OCI-LY1 (cell line): Measurements from ENCODE around the gene KPNA3.

ENCODE experiments used
- H2AFZ ChIP-seq: fragments of 200-600 bp; sonication (generic), shearing (Covaris generic); 2 replicates; pipeline ENCODE4 v1.6.0; 2014; ENCODE audit warnings: antibody characterized with exemption, mild to moderate bottlenecking, low read length
- H3F3A ChIP-seq: fragments of 200-600 bp; sonication (generic), shearing (Covaris generic); 2 replicates; pipeline ENCODE4 v1.6.0; 2014; ENCODE audit warnings: mild to moderate bottlenecking, antibody characterized with exemption, low read length, moderate library complexity; ENCODE audit not compliant: insufficient read depth
- H3K27ac ChIP-seq: fragments of 200-600 bp; sonication (generic); 2 replicates; pipeline ENCODE4 v1.5.1; 2014; ENCODE audit warnings: low read length, mixed run types, mild to moderate bottlenecking, low read depth; ENCODE audit not compliant: poor library complexity, severe bottlenecking
- H3K27me3 ChIP-seq: fragments of 200-600 bp; sonication (generic); 2 replicates; pipeline ENCODE4 v1.6.0; 2014; ENCODE audit warnings: antibody characterized with exemption, mild to moderate bottlenecking, low read length, moderate library complexity; ENCODE audit not compliant: insufficient read depth
- H3K36me3 ChIP-seq: fragments of 200-600 bp; sonication (generic); 2 replicates; pipeline ENCODE4 v1.6.1; 2014; ENCODE audit warnings: mild to moderate bottlenecking, antibody characterized with exemption, low read length, moderate library complexity, mixed read lengths; ENCODE audit not compliant: insufficient read depth
- H3K4me1 ChIP-seq: fragments of 200-600 bp; sonication (generic); 2 replicates; pipeline ENCODE4 v1.5.1; 2014; ENCODE audit warnings: mild to moderate bottlenecking, low read length, moderate library complexity; ENCODE audit not compliant: insufficient read depth, severe bottlenecking
- H3K4me2 ChIP-seq: fragments of 200-600 bp; sonication (generic), shearing (Covaris generic); 2 replicates; pipeline ENCODE4 v1.6.1; 2014; ENCODE audit warnings: low read length
- H3K4me3 ChIP-seq: fragments of 200-600 bp; sonication (generic); 2 replicates; pipeline ENCODE4 v1.5.1; 2014; ENCODE audit warnings: low read length, low read depth, mild to moderate bottlenecking, mixed read lengths; ENCODE audit not compliant: poor library complexity, severe bottlenecking
- H3K79me2 ChIP-seq: fragments of 200-600 bp; shearing (Covaris generic); 2 replicates; pipeline ENCODE4 v1.6.1; 2016; ENCODE audit warnings: mixed run types, low read length, mixed read lengths; ENCODE audit not compliant: insufficient read depth
- H3K9ac ChIP-seq: fragments of 200-600 bp; sonication (generic), shearing (Covaris generic); 2 replicates; pipeline ENCODE4 v1.6.1; 2014; ENCODE audit warnings: mild to moderate bottlenecking, low read length, mixed read lengths
- H3K9me2 ChIP-seq: fragments of 200-600 bp; sonication (generic), shearing (Covaris generic); 2 replicates; pipeline ENCODE4 v1.6.1; 2014; ENCODE audit warnings: low read depth, mild to moderate bottlenecking, low read length, mixed read lengths
- H3K9me3 ChIP-seq: fragments of 200-600 bp; shearing (Covaris generic); 2 replicates; pipeline ENCODE4 v1.6.1; 2014; ENCODE audit warnings: low read length, mixed read lengths
- H4K20me1 ChIP-seq: fragments of 200-600 bp; sonication (generic), shearing (Covaris generic); 2 replicates; pipeline ENCODE4 v1.6.0; 2016; ENCODE audit warnings: mild to moderate bottlenecking, low read length; ENCODE audit not compliant: insufficient read depth
- CTCF ChIP-seq: fragments of 200-600 bp; sonication (generic), shearing (Covaris generic); IDR thresholded peaks from 2 replicates; pipeline ENCODE4 v1.5.1; 2017; ENCODE audit warnings: mild to moderate bottlenecking, antibody characterized with exemption, low read length, moderate library complexity, mixed read lengths
- EZH2 ChIP-seq: fragments of 200-600 bp; sonication (generic), shearing (Covaris generic); IDR thresholded peaks from 2 replicates; pipeline ENCODE4 v1.8.0; 2017; ENCODE audit warnings: borderline replicate concordance, mixed run types, mild to moderate bottlenecking, antibody characterized with exemption, low read length, moderate library complexity, mixed read lengths

Gene KPNA3

GRCh38 chr13:49654011-49654410, 138.5 kb downstream of the KPNA3 start:
- TF ChIP-seq EZH2: no peak
- no peak for TF ChIP-seq CTCF
- Histone ChIP-seq H3K79me2 (no peaks in the 10 kb centered on the region), H3K27me3 (no peaks in the 10 kb centered on the region), H3K4me1 (no peaks in the 10 kb centered on the region), H3K9ac (no peak overlapping the region), H3K9me2 (no peaks in the 10 kb centered on the region), H2AFZ (no peak overlapping the region), H3K4me3 (no peak overlapping the region), H4K20me1 (no peaks in the 10 kb centered on the region), H3K9me3 (no peaks in the 10 kb centered on the region), H3F3A (no peaks in the 10 kb centered on the region), H3K4me2 (no peak overlapping the region), H3K27ac (no peak overlapping the region), H3K36me3 (no peaks in the 10 kb centered on the region; the same call in 1 of the 2 replicates)

- Histone ChIP-seq H3K27ac (no peak overlapping the region), H2AFZ (no peak overlapping the region), H3K79me2 (no peaks in the 10 kb centered on the region), H3K4me2 (no peak overlapping the region), H3K9me2 (no peaks in the 10 kb centered on the region), H3F3A (no peaks in the 10 kb centered on the region), H3K4me3 (no peak overlapping the region), H4K20me1 (no peaks in the 10 kb centered on the region), H3K9ac (no peak overlapping the region), H3K36me3 (no peaks in the 10 kb centered on the region), H3K9me3 (no peaks in the 10 kb centered on the region), H3K27me3 (no peaks in the 10 kb centered on the region), H3K4me1 (no peaks in the 10 kb centered on the region)
- no peak for TF ChIP-seq CTCF
- no peak for TF ChIP-seq EZH2
These were observed 139.0 kb downstream of the KPNA3 start for GRCh38 chr13:49653478-49653877.

- no peaks in the 10 kb centered on the region for H3K79me2 ChIP-seq
- peak; percentile 61; the same call in 1 of the 2 replicates for TF ChIP-seq CTCF
- TF ChIP-seq EZH2: no peak
- H2AFZ ChIP-seq: no peak overlapping the region
- no peaks in the 10 kb centered on the region for H4K20me1 ChIP-seq
- H3F3A ChIP-seq: no peaks in the 10 kb centered on the region
- no peaks in the 10 kb centered on the region for H3K4me1 ChIP-seq
- H3K9ac ChIP-seq: no peak overlapping the region
- no peaks in the 10 kb centered on the region for H3K9me2 ChIP-seq
- H3K36me3 ChIP-seq: no peaks in the 10 kb centered on the region
- H3K4me3 ChIP-seq: no peak overlapping the region
- no peak overlapping the region for H3K27ac ChIP-seq
- H3K4me2 ChIP-seq: no peak overlapping the region
- H3K27me3 ChIP-seq: no peaks in the 10 kb centered on the region
- H3K9me3 ChIP-seq: no peaks in the 10 kb centered on the region
These were observed 139.9 kb downstream of the KPNA3 start for GRCh38 chr13:49652355-49653305.
